SK-N-SH treated with all-trans-retinoic acid at 6 μM for 48 hours (cell line): Measurements from ENCODE around the gene VILL.

Experiments used
- ARNTL ChIP-seq: fragments of 450-650 bp; formaldehyde crosslinking; IDR thresholded peaks from 2 replicates; pipeline ENCODE4 v1.5.0; 2020; ENCODE audit warnings: low read depth, mild to moderate bottlenecking, moderate library complexity, borderline replicate concordance
- CSDC2 ChIP-seq: fragments of 250-450 bp; sonication (Bioruptor Pico); IDR thresholded peaks from 2 replicates; pipeline ENCODE4 v1.5.0; 2020; ENCODE audit warnings: mild to moderate bottlenecking, moderate library complexity
- GLIS3 ChIP-seq: fragments of 250-450 bp; sonication (Bioruptor Pico); IDR thresholded peaks from 2 replicates; pipeline ENCODE4 v1.5.0; 2020; ENCODE audit warnings: mild to moderate bottlenecking, moderate library complexity
- OSR1 ChIP-seq: fragments of 250-450 bp; sonication (Bioruptor Pico); IDR thresholded peaks from 2 replicates; pipeline ENCODE4 v1.8.0; 2022; ENCODE audit warnings: moderate library complexity, mild to moderate bottlenecking, inconsistent platforms
- PATZ1 ChIP-seq: fragments of 250-450 bp; sonication (Bioruptor Pico); IDR thresholded peaks from 2 replicates; pipeline ENCODE4 v1.8.0; 2020; ENCODE audit warnings: mild to moderate bottlenecking, moderate library complexity, borderline replicate concordance
- ZFP3 ChIP-seq: fragments of 250-450 bp; sonication (Bioruptor Pico); IDR thresholded peaks from 2 replicates; pipeline ENCODE4 v1.5.0; 2020; ENCODE audit warnings: mild to moderate bottlenecking, moderate library complexity
- ZFP30 ChIP-seq: fragments of 450-650 bp; formaldehyde crosslinking; IDR thresholded peaks from 2 replicates; pipeline ENCODE4 v1.5.0; 2022; ENCODE audit warnings: mild to moderate bottlenecking, moderate library complexity
- ZNF565 ChIP-seq: fragments of 450-650 bp; formaldehyde crosslinking; conservative IDR thresholded peaks from 2 replicates; pipeline ENCODE4 v1.5.0; 2020; ENCODE audit warnings: low read depth, mild to moderate bottlenecking, moderate library complexity
- ZNF70 ChIP-seq: fragments of 450-650 bp; formaldehyde crosslinking; IDR thresholded peaks from 2 replicates; pipeline ENCODE4 v1.5.0; 2020; ENCODE audit warnings: mild to moderate bottlenecking, moderate library complexity
- ZNF8 ChIP-seq: fragments of 450-650 bp; formaldehyde crosslinking; IDR thresholded peaks from 2 replicates; pipeline ENCODE4 v1.5.0; 2020; ENCODE audit warnings: mild to moderate bottlenecking, moderate library complexity
- TF ChIP-seq, protein P1 (sequence below): fragments of 250-450 bp; sonication (Bioruptor Pico); IDR thresholded peaks from 2 replicates; pipeline ENCODE4 v1.5.0; 2020; ENCODE audit warnings: mild to moderate bottlenecking, moderate library complexity

GRCh38 chr3:38008971-38009580, 18.5 kb downstream of the VILL start:
- TF ChIP-seq ZNF565, result no peak
- no peak for TF ChIP-seq ZFP3 (CRISPR knock-in tag)
- no peak for TF ChIP-seq ZNF8 (CRISPR knock-in tag)
- no peak for TF ChIP-seq CSDC2
- TF ChIP-seq ZNF70, result no peak
- no peak for TF ChIP-seq PATZ1 (CRISPR knock-in tag)
- TF ChIP-seq ARNTL (CRISPR knock-in tag), result no peak
- no peak for TF ChIP-seq OSR1 (CRISPR knock-in tag)
- TF ChIP-seq GLIS3, result no peak
- no peak for TF ChIP-seq ZFP30 (CRISPR knock-in tag)
- TF ChIP-seq, protein P1, sequence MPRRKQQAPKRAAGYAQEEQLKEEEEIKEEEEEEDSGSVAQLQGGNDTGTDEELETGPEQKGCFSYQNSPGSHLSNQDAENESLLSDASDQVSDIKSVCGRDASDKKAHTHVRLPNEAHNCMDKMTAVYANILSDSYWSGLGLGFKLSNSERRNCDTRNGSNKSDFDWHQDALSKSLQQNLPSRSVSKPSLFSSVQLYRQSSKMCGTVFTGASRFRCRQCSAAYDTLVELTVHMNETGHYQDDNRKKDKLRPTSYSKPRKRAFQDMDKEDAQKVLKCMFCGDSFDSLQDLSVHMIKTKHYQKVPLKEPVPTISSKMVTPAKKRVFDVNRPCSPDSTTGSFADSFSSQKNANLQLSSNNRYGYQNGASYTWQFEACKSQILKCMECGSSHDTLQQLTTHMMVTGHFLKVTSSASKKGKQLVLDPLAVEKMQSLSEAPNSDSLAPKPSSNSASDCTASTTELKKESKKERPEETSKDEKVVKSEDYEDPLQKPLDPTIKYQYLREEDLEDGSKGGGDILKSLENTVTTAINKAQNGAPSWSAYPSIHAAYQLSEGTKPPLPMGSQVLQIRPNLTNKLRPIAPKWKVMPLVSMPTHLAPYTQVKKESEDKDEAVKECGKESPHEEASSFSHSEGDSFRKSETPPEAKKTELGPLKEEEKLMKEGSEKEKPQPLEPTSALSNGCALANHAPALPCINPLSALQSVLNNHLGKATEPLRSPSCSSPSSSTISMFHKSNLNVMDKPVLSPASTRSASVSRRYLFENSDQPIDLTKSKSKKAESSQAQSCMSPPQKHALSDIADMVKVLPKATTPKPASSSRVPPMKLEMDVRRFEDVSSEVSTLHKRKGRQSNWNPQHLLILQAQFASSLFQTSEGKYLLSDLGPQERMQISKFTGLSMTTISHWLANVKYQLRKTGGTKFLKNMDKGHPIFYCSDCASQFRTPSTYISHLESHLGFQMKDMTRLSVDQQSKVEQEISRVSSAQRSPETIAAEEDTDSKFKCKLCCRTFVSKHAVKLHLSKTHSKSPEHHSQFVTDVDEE (CRISPR knock-in tag), result no peak
